GM12873 (cell line): ENCODE results near the gene KMT2E.
A peak's percentile ranks its signal among the peaks of the same experiment; 100 is the strongest.

ENCODE experiments used
- CTCF ChIP-seq: IDR thresholded peaks from 2 replicates; pipeline ENCODE4 v1.5.1; 2012; ENCODE audit warnings: low read depth, mild to moderate bottlenecking, moderate library complexity, low read length, control low read depth; ENCODE audit not compliant: insufficient read depth; ENCODE audit errors: missing control alignments

KMT2E gene

GRCh38 chr7:104980440-104980839, 33.6 kb upstream of the KMT2E start:
- TF ChIP-seq CTCF: no peak

- TF ChIP-seq CTCF: peak; percentile 66
Measured at GRCh38 chr7:104980841-104981671, 32.9 kb upstream of the KMT2E start.

- TF ChIP-seq CTCF: no peak
Measured at GRCh38 chr7:104981672-104982037, 32.4 kb upstream of the KMT2E start.

GRCh38 chr7:104982308-104983075, 31.5 kb upstream of the KMT2E start:
- TF ChIP-seq CTCF: no peak

GRCh38 chr7:104983076-104983577, 30.9 kb upstream of the KMT2E start:
- no peak for TF ChIP-seq CTCF

- peak; percentile 58 for TF ChIP-seq CTCF
Measured at GRCh38 chr7:104983578-104984539, 30.1 kb upstream of the KMT2E start.
